DMS 273 (cell line): ENCODE data around the gene MYRF.

Source experiments
- DNase-seq: peaks from one replicate; lab custom pipeline; 2025; ENCODE audit not compliant: unreplicated experiment; lab: John Stamatoyannopoulos, UW

MYRF gene

GRCh38 chr11:61793083-61793828 is 40.8 kb downstream of the MYRF start:
- peak; percentile 56 for DNase-seq

DNA sequence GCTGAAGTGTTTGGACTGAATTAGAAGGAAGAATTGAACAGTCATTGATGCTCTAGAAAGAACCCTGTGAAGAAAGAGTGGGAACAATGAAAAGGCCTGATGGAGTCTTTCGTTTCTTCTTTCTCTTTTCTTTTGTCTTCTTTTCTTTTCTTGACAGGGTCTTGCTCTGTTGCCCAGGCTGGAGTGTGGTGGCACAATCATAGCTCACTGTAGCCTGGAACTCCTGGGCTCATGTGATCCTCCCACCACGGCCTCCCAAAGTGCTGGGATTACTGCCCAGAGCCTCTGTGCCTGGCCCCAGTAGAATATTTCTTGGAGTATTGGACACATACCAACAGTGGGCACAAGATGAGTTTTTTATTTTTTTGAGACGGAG is 41.4 kb downstream of the MYRF start:
- DNase-seq: no peak

DNA sequence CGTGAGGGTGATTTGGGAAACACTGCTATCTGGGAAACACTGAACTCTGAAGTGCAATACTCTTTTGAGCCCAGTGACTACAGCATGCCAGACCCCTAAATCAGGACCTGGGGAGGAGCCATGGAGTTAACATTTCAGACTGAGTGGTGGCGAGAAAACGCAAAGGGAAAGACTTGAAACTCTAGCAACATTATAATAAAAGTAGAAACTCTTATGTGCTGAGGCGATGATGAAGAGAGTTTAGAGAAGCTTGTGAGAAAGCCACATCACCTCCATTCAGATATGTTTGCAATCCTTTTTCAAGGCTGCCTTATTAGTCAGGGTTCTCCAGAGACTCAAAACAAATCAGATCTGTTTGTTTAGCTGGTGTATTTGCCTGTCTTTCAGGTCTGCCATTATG is 42.1 kb downstream of the MYRF start:
- no peak for DNase-seq

DNA sequence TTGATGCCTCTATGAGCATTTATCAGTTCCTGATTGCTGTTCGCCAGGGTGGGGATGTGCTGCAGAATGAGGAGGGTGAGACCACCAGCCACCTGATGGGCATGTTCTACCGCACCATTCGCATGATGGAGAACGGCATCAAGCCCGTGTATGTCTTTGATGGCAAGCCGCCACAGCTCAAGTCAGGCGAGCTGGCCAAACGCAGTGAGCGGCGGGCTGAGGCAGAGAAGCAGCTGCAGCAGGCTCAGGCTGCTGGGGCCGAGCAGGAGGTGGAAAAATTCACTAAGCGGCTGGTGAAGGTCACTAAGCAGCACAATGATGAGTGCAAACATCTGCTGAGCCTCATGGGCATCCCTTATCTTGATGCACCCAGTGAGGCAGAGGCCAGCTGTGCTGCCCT is 43.0 kb downstream of the MYRF start:
- no peak for DNase-seq

DNA sequence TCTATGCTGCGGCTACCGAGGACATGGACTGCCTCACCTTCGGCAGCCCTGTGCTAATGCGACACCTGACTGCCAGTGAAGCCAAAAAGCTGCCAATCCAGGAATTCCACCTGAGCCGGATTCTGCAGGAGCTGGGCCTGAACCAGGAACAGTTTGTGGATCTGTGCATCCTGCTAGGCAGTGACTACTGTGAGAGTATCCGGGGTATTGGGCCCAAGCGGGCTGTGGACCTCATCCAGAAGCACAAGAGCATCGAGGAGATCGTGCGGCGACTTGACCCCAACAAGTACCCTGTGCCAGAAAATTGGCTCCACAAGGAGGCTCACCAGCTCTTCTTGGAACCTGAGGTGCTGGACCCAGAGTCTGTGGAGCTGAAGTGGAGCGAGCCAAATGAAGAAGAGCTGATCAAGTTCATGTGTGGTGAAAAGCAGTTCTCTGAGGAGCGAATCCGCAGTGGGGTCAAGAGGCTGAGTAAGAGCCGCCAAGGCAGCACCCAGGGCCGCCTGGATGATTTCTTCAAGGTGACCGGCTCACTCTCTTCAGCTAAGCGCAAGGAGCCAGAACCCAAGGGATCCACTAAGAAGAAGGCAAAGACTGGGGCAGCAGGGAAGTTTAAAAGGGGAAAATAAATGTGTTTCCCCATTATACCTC is 43.6 kb downstream of the MYRF start:
- DNase-seq: no peak

GRCh38 chr11:61797263-61797944 is 45.0 kb downstream of the MYRF start:
- peak; percentile 78 for DNase-seq

GRCh38 chr11:61799665-61800284 is 47.3 kb downstream of the MYRF start:
- no peak for DNase-seq

DNA sequence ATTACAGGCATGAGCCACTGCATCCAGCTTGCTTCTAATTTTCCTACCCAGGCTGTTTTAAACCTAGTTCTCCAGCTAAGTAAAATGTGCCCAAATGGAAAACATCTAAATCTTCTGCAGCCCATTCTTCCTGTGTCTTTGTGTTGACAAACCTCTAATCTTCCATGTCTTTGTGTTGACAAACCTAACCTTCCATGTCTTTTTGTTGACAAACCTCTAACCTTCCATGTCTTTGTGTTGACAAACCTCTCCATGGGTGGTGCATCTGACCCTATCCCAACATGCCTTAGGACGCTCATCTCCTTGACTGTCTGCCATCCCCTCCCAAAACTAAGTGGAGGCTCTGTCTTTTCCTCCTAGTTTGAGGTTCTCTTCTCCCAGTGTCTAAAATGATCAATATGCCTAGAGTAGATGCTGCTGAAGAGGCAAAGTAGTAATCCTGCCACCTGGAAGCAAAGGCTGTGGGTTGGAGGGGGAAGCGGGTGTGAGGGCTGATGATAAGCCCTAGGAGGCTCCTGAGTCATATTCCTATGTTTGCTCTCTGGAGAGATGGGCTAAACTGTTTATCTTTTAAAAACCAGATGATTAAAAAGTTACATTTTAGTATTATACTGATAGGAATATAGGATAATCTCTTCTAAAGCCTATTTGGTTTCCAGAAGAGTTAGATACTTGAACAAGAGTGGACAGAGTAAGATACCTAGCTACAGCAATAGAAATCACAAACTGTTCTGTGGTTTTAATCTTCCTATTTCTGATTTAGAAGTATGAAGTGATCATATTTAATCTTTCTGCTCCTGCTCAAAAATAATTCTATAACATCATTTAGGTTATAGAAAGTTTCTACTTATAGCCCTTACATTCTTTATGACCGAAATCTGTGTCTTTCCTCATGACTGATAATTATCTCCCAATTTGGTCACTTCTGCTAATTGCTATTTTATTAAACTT is 48.2 kb downstream of the MYRF start:
- DNase-seq: no peak

- no peak for DNase-seq
Measured at GRCh38 chr11:61802605-61803004, 50.2 kb downstream of the MYRF start.

- no peak for DNase-seq
Measured at GRCh38 chr11:61803889-61804647, 51.6 kb downstream of the MYRF start.

GRCh38 chr11:61805146-61805545 is 52.7 kb downstream of the MYRF start:
- no peak for DNase-seq

GRCh38 chr11:61806785-61807184 is 54.3 kb downstream of the MYRF start:
- no peak for DNase-seq

- DNase-seq: no peak
Measured at GRCh38 chr11:61810671-61811175, 58.3 kb downstream of the MYRF start.

DNA sequence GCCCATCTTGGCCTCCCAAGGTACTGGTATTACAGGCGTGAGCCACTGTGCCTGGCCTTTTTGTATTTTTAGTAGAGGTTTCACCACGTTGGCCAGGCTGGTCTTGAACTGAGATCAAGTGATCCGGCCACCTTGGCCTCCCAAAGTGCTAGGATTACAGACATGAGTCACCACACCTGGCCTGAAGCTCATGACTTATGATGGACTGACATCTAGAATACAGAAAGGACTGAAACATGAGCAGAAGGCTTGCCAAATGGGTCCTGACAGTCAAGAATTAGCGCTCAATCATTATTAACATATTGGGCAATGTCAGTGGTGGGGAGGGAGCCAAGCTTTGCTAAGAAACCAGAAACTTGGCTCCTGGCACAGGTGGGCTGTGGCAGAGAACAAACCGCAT is 59.4 kb downstream of the MYRF start:
- DNase-seq: no peak

GRCh38 chr11:61812736-61813411 is 60.4 kb downstream of the MYRF start:
- no peak for DNase-seq

- peak; percentile 49 for DNase-seq
Measured at GRCh38 chr11:61814247-61814957, 62.0 kb downstream of the MYRF start.

DNA sequence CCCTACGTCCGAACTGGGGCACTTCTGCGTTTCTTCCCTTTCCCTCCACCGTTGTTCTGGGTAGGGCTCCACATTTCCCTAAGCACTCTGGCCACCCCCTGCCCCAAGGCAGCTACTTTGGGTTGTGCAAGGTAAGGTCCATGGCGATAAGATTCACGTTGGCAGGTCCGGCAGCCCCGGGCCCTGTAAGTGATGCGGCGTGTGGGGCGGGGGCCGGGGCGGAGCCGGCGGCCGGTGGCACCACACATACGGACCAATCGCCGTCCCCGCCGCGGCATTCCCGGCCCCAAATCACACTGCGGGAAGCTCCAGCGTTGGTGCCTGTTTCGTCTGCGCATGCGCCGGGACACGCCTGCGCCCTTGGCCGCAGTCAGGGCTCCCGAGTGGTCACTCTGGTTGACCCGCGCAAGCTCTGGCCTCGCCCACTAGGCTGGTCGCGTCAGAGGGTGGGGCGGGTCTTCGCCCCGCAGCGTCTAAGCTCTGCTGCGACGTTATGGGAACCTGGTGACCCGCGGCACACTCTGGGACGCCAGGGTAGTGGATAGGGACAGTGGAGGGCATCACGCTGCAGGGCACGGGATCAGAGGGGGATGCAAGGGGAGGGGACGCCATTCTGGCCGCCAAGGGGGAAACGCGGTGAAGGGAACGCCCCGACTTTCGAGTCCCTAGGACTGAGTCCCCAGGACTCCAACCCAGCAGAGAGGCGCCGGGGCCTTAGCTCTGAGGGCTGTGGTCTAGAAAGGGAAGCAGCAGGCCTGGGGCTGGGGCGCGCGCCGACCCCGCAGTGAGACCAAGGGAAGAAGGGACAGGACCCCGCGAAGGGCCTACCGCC is 62.7 kb downstream of the MYRF start:
- peak; percentile 84 for DNase-seq
